Transverse colon (tissue), 4 donors: Measurements from ENCODE around the gene CCNT1. TPM values are rescaled to one million over a fixed set of nuclear protein-coding genes. Genes with fewer than 3 reads are reported as not detected.

Source experiments
- DNase-seq: peaks from one replicate; pipeline ENCODE4 v3.0.0-alpha.2; 2019
- H3K27ac ChIP-seq, 4 donors: fragments of 200-600 bp; sonication (generic); 2 replicates each; pipeline ENCODE4 v1.5.1; 2016 to 2018; ENCODE audit warnings: inconsistent platforms in 4 of 4
- H3K27me3 ChIP-seq: fragments of 200-600 bp; sonication (generic); 2 replicates; pipeline ENCODE4 v1.5.1; 2017; ENCODE audit warnings: inconsistent platforms
- H3K36me3 ChIP-seq, 4 donors: fragments of 200-600 bp; sonication (generic); 2 replicates each; pipeline ENCODE4 v1.5.1; 2017 to 2019; ENCODE audit warnings: inconsistent platforms in 4 of 4
- H3K4me1 ChIP-seq, 4 donors: fragments of 200-600 bp; sonication (generic); 2 replicates each; pipeline ENCODE4 v1.5.1; 2017 to 2020; ENCODE audit warnings: inconsistent platforms in 4 of 4
- H3K4me3 ChIP-seq, 4 donors: fragments of 200-600 bp; sonication (generic); 1 replicate in 1 of 4; 2 replicates in 3 of 4; pipeline versions ENCODE4 v1.5.1 to v1.6.1; 2017 to 2019; ENCODE audit warnings: inconsistent platforms in 4 of 4
- H3K9me3 ChIP-seq, 2 donors: fragments of 200-600 bp; sonication (generic); 2 replicates each; pipeline ENCODE4 v1.5.1; 2017 to 2019; ENCODE audit warnings: inconsistent platforms in 2 of 2
- EP300 ChIP-seq: sonication (generic); formaldehyde crosslinking; IDR thresholded peaks from one replicate; pipeline ENCODE4 v1.6.1; 2017; ENCODE audit warnings: antibody characterized with exemption, low read depth
- POLR2A ChIP-seq: fragments of 450-650 bp; IDR thresholded peaks from one replicate; pipeline ENCODE4 v1.6.1; 2016; ENCODE audit warnings: antibody characterized with exemption, mild to moderate bottlenecking, moderate library complexity
- POLR2AphosphoS5 ChIP-seq, 3 donors: sonication (generic); formaldehyde crosslinking; IDR thresholded peaks; one replicate each; pipeline ENCODE4 v1.6.1; 2016; ENCODE audit warnings: antibody characterized with exemption in 3 of 3
- WGBS, 2 donors: methylation state at CpG; one replicate each; pipeline ENCODE4 v1.1.5; 2018; ENCODE audit warnings: low coverage in 1 of 2; 5-methylcytosine and 5-hydroxymethylcytosine counted together
- in situ Hi-C, 4 donors: fragments of 200-750 bp; cut with MboI; loops; one replicate each; pipeline versions ENCODE4 v1.15.0 to v1.15.1; 2017; ENCODE audit warnings: low sequenced_read_pairs in 3 of 4, low pct_ligation_motif_present in 1 of 4, low pct_unique_long_range_greater_than_20kb in 1 of 4
- intact Hi-C: fragments of 100-400 bp; cut with DNase I; formaldehyde crosslinking; loops from one replicate; pipeline ENCODE4 v1.15.1; 2023; ENCODE audit warnings: low total_unique reads
- total RNA-seq, 4 donors: library from RNA; depleted of rRNA; stranded (reverse); fragments of >200 nt; gene quantifications; one replicate each; pipeline ENCODE4 v1.1.0, GENCODE V29; 2016
- TF ChIP-seq, protein P1 (sequence below), 5 experiments: fragments of 200-600 bp in 3 of 5; fragments of 450-650 bp in 2 of 5; sonication (generic) in 3 of 5; IDR thresholded peaks; 1 replicate in 2 of 5; 2 replicates in 3 of 5; pipeline ENCODE4 v1.5.1; 2016 to 2017; ENCODE audit warnings: antibody characterized with exemption in 5 of 5, inconsistent platforms in 3 of 5, mild to moderate bottlenecking in 2 of 5, moderate library complexity in 1 of 5

The CCNT1 gene
- total RNA-seq, 4 donors from 2014 or later, result 10.0 to 29.4 (median 23.6) TPM

DNA sequence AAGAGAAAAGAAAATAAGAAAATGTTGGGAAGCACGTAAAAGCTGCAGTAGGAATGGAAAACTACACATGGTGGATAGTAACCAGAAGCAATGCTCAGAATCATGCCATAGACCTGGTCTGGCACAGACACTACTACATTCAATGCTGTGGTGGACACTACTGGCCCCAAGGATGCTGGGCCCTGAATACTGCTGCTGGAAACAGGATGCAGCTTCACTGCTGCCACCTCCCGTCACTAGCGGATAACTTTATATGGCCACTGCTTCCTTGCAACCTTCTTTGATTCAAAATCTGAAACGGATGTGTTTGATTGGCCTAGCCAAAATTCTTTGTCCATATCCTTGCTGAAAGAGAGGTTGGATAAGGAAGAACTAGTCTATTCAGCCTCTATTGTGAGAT lies 41.7 kb upstream of the CCNT1 start:
- H3K4me3 ChIP-seq, result no peak overlapping the region
- H3K27ac ChIP-seq, result no peak overlapping the region
- in situ Hi-C loops, result no loop called here
- no peak for TF ChIP-seq POLR2A
- TF ChIP-seq, protein P1, sequence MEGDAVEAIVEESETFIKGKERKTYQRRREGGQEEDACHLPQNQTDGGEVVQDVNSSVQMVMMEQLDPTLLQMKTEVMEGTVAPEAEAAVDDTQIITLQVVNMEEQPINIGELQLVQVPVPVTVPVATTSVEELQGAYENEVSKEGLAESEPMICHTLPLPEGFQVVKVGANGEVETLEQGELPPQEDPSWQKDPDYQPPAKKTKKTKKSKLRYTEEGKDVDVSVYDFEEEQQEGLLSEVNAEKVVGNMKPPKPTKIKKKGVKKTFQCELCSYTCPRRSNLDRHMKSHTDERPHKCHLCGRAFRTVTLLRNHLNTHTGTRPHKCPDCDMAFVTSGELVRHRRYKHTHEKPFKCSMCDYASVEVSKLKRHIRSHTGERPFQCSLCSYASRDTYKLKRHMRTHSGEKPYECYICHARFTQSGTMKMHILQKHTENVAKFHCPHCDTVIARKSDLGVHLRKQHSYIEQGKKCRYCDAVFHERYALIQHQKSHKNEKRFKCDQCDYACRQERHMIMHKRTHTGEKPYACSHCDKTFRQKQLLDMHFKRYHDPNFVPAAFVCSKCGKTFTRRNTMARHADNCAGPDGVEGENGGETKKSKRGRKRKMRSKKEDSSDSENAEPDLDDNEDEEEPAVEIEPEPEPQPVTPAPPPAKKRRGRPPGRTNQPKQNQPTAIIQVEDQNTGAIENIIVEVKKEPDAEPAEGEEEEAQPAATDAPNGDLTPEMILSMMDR (IDR thresholded peaks at IDR 0.05), result no peak
- no peak for TF ChIP-seq EP300
- TF ChIP-seq POLR2AphosphoS5 (IDR thresholded peaks at IDR 0.05), result no peak
- no peaks in the 10 kb centered on the region for H3K36me3 ChIP-seq
- 40 to 63% methylated on average over 3 to 4 of the region's 4 CpGs for WGBS, 2 donors
- no peaks in the 10 kb centered on the region for H3K27me3 ChIP-seq
- H3K9me3 ChIP-seq, result no peaks in the 10 kb centered on the region
- intact Hi-C loops, result no loop called here
- no peak for DNase-seq
- peaks cover 0 to 5% (median 0%) of the 10 kb centered on the region in 4 donors for H3K4me1 ChIP-seq

DNA sequence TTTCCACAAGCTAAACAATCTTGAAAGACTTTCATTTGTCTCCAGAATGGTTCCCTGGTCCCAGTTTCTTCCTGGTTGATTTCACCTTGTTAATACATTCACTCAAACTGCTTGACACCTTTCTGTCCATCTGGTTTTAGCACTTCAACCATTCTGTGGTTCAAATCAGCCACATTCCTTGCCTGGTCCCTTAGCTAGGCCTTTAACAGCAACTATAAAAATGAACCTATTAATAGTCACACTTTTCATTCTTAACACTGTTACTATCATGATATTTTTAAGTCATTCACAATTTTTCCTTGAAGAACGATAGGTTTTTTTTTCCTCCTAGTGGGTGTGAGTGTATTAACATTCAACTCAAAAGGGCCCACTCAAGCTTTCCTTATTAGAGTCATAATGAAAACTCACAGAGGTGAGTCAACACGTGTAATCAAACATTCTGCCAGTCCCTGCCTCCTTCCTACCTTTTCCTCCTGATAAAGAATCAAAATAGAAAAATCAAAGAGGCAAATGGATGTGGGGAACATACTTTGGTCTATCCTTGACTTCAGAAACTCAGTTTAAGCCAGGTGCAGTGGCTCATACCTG lies 34.4 kb upstream of the CCNT1 start:
- H3K27ac ChIP-seq, result no peak overlapping the region
- H3K36me3 ChIP-seq, result no peaks in the 10 kb centered on the region
- DNase-seq, result no peak
- no peak overlapping the region for H3K4me3 ChIP-seq
- WGBS, 2 donors, result 42 to 48% methylated on average over 2 of the region's 2 CpGs
- in situ Hi-C loops, result loop anchor here in 1 of 4 donors (5.0 kb wide), 1 partner anchor 46 kb away; no protein-coding TSS in a partner anchor
- intact Hi-C loops, result no loop called here
- H3K9me3 ChIP-seq, result no peaks in the 10 kb centered on the region
- H3K27me3 ChIP-seq, result no peaks in the 10 kb centered on the region
- no peak for TF ChIP-seq EP300
- TF ChIP-seq, protein P1 (IDR thresholded peaks at IDR 0.05), result no peak
- no peak for TF ChIP-seq POLR2AphosphoS5 (IDR thresholded peaks at IDR 0.05)
- no peak for TF ChIP-seq POLR2A
- peaks cover 0 to 5% (median 0%) of the 10 kb centered on the region in 4 donors for H3K4me1 ChIP-seq

DNA sequence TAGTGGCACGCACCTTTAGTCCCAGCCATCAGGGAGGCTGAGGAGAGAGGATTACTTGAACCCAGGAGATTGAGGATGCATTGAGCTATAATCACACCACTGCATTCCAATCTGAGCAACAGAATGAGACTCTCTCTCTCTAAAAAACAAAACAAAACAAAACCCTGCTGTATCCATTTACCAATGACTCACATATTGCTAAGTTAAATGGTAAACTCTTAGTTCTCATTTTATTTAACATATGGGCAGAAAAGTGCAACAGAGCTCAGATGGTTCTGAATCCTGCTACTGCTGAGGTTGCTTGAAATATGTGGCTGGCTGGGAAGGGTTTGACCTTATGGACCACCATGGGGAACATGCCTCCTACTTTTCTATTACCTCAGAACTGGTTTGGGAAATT lies 33.7 kb upstream of the CCNT1 start:
- no peak overlapping the region for H3K4me3 ChIP-seq
- peaks cover 0 to 5% (median 0%) of the 10 kb centered on the region in 4 donors for H3K4me1 ChIP-seq
- H3K27ac ChIP-seq, result no peak overlapping the region
- H3K36me3 ChIP-seq, result no peaks in the 10 kb centered on the region
- WGBS, 2 donors, result 100% methylated on average over 1 of the region's 1 CpG; no CpG with 5 or more reads in 1 of the 2 donors
- H3K27me3 ChIP-seq, result no peaks in the 10 kb centered on the region
- in situ Hi-C loops, result loop anchor here in 1 of 4 donors (5.0 kb wide), 1 partner anchor 47 kb away; no protein-coding TSS in a partner anchor
- TF ChIP-seq EP300 (no peak), POLR2AphosphoS5 (IDR thresholded peaks at IDR 0.05) (no peak), POLR2A (no peak)
- TF ChIP-seq, protein P1 (IDR thresholded peaks at IDR 0.05), result no peak
- intact Hi-C loops, result no loop called here
- no peak for DNase-seq
- no peaks in the 10 kb centered on the region for H3K9me3 ChIP-seq

DNA sequence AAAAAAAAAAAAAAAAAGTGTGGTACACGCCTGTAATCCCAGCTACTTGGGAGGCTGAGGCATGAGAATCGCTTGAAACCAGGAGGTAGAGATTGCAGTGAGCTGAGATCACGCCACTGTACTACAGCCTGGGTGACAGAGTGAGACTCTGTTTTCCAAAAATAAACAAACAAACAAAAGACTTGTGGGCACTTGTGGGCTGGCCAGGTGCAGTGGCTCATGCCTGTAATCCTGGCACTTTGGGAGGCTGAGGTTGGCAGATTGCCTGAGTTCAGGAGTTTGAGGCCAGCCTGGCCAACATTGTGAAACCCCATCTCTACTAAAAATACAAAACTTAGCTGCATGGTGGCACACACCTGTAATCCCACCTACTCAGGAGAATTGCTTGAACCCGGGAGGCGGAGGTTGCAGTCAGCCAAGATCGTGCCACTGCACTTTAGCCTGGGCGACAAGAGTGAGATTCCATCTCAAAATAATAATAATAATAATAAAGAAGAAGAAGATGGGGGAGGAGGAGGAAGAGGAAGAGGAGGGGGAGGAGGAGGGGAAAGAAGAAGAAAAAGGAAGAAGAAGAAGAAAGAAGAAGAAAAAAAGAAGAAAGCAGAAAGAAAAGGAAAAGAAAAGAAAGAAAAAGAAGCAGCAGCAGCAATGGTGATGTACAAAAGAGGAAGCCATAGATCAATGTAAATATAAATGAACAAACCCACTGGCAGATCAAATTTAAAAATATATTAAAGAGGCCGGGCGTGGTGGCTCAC lies 27.9 kb upstream of the CCNT1 start:
- intact Hi-C loops, result loop anchor here (5.0 kb wide), 1 partner anchor 498 kb away; no protein-coding TSS in a partner anchor
- TF ChIP-seq POLR2A (no peak), POLR2AphosphoS5 (IDR thresholded peaks at IDR 0.05) (no peak)
- no peaks in the 10 kb centered on the region for H3K9me3 ChIP-seq
- H3K4me3 ChIP-seq, result no peak overlapping the region
- no peaks in the 10 kb centered on the region for H3K4me1 ChIP-seq
- no peaks in the 10 kb centered on the region for H3K36me3 ChIP-seq
- WGBS, 2 donors, result 70 to 82% methylated on average over 6 to 9 of the region's 9 CpGs
- peaks cover 15% of the 10 kb centered on the region for H3K27me3 ChIP-seq
- no peak overlapping the region for H3K27ac ChIP-seq
- no peak for DNase-seq
- in situ Hi-C loops, result no loop called here
